NCI-H2171 (cell line): Measurements from ENCODE around the gene ATOSB.

Experiments
- DNase-seq: peaks from one replicate; lab custom pipeline; 2025; lab: John Stamatoyannopoulos, UW

Gene ATOSB

DNA sequence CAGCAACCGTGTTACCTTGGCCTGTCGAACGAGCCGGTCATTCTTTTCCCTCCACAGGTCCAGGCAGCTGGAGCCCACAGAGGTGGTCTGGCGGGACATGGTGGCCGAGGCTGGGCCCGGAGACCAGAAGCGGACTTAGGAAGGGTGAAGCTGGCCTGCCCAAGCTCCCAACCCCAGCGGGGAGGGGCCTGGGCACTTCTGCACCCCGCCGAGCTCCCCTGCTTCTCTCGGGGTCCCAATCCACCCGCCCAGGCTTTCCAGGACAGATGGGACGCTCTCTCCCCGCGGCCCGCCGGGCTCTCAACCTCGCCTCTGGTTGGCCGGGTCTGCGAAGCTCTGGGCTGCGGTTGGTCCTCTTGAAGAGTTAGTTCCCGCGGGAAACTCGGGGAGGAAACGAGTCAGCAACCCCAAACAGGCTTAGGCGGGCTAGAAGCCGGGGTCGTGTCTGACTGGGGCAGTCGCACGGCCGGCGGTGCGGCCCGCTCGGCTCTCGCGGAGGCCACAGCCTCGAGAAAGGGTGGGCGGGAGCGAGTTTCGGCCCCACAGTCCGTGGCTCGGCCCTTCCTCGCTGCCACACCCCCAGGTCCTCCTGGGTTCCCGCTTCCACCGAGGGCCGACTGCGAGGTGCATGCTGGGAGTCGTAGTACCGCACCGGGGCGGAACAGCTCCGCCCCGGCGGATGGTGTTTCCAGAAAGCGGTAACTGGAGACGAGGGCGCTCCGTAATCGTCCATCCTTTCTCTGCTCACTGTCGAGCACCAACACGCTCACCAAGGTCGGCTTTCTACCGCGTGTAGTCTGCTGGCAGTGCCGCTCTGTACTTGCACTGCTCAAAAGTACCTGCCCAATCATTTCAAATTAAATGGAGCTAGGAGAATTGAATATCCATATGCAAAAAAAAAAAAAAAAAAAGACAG, 36.0 kb downstream of the ATOSB start, which contains the start of gene FANCG:
Gene FANCG, minus strand, starts transcription at position 517 of the 916 bp plus-strand sequence. Its CDS starts 418 bp downstream, at position 99.
- DNase-seq = peak; percentile 74

DNA sequence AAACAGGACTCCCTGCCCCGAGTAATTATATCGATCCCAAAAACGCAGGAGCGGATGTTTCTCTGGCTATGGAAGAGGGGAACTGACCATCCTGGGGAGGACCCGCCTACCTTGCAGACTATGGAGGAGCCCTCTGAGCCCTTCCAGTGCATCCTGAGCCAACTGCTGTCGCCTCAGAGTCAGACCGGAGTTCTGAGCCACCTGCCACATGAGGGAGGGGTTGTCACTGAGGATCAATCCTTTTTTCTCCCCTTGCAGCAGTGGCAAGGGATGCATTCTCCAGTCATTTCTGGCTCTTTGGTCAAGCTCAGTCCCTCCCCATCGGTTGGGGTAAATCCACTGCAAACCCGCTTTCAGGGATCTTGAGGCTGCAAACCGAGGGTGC, 36.6 kb downstream of the ATOSB start:
- DNase-seq = peak; percentile 0

DNA sequence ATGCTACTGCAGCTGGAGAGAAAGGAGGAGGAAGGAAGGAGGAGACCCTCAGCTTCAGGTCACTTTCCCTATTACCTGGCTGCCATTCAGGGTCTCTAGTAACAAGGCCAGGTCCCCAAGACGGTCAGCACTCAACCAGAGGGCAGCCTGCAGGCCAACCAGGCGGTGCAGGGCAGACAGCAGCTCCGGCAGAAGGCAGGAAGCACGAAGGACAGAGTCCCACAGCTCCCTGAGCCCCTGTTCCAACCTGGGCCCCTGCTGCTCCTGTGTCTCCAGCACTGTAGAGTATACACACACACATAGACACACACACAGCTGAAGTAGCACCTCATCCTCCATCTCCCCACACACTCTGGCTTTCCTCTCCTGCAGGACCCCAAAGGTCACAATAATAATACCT, 37.6 kb downstream of the ATOSB start:
- DNase-seq = no peak

DNA sequence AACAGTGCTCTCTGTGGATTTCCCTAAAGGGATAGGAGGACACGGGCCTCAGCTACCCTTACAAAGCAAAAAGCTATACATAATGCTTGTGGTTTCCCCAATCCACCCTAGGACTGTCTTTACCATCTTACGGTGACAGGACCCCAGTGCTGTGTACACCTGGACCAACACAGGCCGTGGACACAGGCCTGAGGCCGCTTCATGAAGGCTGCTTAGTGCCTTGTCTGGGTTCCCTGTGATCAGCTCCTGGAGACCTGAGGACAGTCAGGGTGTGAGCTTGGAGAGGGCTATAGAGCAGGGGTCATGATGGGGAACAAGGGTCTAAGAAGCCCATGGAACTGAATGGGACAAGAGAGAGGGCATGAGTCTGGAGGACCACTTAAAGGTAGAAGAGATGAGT, 38.8 kb downstream of the ATOSB start:
- no peak for DNase-seq

DNA sequence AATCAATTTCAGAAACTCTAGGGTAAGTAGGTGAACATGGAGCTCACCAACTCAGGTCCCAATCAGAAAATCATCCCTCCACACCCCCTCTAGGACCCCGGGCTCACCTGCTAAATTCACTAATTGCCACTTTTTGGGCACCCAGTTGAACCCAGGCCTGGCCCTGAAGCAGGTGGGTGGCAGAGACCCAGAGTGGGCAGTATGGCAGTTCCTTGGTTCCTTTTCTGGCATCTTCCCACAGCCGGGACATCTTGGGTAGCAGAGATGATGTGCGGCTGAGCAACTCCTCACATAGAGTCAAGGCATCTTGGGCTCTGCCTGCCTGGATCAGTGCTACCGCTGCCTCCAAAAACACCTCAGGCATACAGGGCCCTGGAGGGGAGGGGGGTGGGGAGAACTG, 40.3 kb downstream of the ATOSB start:
- no peak for DNase-seq

DNA sequence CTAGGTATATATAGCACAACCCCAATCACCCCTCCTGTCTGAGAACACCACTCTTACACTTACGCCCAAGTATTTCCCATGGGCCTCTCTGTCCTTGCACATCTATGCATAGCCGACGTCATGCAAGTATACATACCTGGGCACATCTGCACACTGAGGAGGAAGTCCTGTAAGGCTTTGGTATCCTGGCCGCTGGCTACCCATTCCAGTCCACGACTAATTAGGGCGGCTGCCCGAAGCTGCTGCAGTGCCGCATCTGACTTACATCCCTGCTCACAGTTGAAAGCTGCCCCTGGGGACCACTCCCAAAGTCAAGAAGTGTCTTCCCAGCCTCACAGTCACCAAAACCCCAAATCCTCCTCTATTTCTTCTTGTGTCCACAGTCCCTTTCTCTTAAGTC, 40.9 kb downstream of the ATOSB start:
- DNase-seq = no peak

DNA sequence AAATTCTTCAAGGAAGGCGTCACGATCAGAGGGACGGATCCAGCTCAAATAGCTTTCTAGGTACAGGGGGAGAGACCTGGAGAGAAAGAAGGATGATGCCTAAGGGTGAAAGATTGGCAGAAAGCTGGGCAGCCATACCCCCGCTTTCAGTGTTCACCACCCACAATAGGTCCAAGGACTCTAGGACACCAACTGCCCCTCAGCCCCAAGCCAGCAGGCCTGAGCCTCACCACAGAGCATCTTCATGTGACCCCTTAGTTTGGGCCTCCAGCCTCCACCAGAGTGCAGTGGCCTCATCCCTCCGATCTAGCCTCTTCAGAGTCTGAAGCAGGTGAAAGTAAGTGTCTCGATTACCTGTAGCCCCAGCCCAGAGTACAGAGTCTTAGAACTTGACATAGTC, 41.5 kb downstream of the ATOSB start:
- DNase-seq = no peak

DNA sequence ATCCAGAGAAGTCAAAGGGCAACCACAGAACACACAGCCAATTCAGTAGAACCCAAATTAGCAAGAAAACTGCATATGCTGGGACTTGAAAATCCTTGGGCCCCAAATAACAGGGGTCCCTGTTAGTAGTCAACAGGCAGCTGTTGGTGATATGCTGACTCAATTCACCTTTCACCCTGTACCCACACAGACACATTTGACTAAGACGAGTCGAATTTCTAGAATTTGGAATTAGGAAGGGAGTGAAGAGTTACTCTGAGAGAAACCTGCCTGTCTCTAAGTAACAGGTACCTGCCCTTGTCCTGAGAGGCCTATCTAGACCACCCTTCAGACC, 42.4 kb downstream of the ATOSB start:
- no peak for DNase-seq

DNA sequence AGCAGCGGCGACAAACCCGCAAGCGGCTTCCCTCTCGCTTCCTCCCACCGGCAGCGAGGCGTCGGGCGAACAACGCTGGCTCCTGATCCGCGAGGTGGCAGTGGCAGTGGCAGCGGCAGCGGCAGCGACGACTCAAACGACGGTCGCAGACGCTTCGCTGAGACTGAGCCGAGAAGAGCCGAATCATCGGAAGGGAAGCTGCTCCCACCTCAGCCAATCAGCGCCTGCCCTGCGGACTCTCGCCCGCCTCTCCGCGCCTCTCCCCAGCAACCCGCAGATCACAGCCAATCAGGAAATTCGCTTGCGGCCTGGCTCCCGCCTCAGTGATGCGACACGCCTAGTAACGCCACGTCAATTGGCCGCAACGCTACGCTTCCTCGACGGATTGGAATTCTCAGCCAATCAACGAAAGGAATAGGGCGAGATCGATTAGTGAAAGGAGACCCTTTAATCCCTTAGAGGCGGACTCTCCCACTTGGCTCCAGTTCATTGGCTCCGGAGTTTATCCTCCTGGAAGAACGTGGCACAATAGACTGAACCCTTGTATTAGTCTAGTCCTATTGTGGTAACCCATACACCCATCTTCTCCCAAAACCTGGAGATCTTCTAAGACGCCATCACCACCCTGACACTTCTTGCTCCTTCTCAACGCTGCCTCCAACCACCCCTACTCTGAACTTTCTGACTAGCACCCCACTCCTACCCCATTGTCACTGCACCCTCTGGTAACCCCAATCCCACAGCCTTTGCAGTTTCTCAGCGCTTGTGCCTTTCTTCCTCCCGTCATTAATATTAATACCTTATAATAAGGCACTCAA, 43.0 kb downstream of the ATOSB start, which contains the start of gene VCP:
Gene VCP, minus strand, starts transcription at position 165 of the 818 bp plus-strand sequence. CDS start 272 bp downstream, outside the sequence.
- peak; percentile 86 for DNase-seq

DNA sequence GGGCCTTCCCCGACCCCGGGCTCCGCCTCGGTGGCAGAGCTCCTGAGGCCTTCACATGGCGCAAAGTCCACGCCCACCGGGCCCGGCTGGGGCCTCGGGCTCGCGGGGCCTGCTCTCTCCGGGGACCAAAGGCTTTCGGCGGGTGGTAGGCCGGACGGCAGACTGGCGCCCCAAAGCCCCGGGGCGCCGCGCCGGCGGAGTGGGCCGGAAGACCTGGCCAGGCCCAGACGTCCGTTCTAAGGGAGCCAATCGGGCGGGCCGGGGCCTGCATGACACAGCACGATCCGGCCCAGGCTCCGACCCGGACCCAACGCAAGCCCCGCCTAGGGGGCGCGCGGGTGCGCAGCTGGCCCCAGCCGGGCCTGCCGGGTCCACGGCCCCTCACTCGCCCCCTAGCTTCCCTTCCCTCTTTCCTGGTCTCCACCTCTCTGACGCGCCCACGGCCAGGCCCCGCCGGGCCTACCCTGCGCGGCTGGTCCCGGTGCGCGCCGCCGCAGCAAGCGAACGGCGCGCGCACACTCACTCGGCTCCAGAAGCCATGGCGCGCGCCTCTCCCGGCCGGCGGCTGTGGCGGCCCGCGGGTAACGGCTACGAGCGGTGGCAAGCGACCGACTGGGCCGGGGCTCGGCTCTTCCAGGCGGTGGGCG, 43.7 kb downstream of the ATOSB start:
- DNase-seq = peak; percentile 44

DNA sequence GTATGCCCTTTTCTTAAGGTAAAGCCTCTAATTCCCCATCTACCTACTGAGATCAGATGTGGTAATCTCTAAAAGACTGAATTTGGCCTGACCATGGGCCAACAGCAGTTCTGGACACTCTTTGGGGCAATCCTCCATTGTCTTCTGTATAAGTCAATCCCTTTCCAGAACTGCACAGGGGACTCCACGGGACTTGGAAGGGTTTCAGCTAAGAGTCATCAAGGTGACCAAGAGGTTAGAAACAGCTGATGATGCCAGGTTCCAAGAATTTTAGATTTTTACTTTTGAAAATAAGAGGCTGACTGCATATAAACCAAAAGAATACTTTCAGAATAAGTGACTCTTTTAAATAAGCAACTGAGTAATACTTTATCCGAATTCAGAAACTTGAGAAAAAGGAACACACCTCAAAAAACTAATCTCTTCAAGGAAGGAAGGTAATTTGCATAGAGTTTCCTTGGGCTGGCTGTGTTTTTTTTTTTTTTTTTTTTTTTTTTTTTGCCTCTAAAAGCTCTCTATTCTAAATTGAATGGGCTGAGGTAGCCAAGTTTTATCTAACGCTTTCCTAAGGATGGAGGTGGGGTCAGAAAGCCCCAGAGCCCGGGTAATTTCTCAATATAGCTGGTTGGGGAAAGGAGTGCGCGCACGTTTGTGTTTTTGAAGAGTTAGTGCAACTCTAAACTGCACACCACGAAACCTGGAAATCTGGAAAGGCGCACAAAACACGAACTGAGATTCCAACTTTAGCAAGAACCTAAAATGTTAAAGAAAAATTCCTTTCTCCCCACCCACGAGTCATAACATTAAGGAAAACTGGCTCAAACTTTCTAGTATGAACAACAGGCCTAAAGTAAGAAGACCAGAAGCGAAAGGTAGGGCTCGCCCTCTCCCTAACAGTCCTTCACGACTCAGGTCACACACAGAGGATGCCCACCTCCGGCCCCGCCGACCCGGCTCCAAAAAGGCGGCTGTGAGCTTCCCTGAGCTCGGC, 44.5 kb downstream of the ATOSB start:
- no peak for DNase-seq

DNA sequence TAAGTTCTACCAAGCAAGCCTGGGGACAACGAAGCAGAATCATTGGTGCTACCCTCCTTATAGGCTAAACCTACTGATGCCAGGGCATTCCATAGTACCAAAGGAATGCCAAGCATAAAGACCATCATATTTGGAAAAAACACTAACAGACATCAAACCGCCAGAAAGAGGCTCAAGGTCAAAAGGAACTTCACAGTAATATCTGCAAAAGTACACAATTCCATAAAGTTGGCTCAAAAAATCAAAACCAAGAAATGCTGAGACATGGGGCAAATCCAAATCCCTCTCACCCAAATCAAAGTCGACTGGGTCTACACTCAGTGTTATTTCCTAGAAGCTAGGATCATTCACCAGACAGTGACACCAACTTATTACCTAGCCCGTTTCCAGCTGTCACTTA, 46.6 kb downstream of the ATOSB start:
- DNase-seq = no peak

DNA sequence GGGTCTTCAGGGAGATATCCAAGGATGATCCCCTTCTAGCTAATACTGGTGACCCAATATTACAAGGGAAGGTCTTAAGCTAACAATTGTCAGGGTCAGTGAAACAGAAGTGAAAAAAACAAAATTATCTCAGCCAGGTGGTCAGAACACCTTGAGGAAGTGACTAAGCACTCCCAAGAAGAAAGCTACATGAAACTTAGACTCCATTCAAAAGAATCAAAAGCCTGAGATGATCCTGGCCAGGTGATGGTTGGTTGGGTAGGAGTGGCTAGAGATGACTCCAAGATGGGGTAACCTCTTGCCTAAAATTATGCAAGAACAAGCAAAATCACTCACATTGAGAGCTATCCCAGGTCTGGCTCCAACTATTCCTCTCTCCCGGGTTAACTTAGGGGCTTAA, 48.6 kb downstream of the ATOSB start:
- no peak for DNase-seq

DNA sequence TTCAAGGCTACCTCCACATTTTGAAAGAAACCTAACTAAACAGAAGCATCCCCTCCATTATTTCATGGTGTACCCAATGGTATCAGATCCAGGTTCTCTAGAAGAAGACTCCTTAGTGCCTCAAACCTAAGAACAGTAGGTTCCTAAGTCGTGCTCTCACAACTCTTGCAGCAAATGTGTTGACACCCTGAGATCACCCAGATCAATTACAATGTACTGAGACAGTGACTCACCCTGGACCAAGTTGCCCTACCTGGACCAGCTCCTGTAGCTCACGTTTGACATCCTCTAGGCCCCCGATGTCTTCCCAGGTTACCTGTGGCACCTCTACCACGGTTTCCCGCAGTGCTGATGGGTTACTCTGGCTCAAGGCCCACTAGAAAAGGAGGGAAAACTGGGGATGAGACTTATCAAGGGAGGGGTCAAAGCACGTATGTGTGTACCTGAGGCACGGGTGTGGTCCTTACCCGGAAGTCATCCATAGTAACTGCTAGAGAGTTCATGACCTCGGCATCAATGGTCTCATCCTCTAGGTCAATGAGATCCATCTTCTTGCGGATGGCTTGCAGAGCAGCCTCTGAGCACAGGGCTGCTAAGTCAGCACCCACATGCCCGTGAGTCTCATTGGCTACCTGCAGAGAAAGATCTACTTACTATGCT, 55.0 kb downstream of the ATOSB start:
- no peak for DNase-seq

DNA sequence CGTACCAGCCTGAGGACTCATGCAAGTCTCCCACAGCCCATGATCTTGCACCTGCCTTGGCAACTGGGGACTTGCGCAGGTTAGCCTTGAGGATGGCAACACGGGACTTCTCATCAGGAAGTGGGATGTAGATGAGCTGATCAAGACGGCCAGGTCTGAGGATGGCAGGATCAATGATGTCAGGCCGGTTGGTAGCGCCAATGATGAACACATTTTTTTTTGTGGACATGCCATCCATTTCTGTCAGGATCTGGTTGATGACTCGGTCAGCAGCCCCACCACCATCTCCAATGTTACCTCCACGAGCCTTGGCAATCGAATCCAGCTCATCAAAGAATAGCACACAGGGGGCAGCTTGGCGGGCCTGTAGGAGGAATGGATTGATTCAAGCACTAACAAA, 56.2 kb downstream of the ATOSB start:
- no peak for DNase-seq

DNA sequence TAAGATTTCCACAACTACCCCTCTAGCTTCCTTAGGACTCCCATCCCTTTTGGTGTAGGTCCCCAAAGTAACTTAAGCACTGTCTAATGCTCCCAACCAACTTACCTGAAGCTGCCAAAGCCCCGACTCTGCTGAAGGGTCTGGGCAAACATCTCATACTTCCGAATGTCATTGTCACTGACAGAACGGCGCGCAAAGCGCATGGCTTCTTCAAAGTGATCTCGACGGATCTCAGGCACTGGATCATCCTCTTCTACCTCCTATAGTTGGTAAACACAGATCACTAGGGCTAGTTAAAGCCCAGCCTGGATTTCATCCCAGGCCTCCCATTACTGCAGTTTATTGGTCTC, 58.4 kb downstream of the ATOSB start:
- DNase-seq = no peak

DNA sequence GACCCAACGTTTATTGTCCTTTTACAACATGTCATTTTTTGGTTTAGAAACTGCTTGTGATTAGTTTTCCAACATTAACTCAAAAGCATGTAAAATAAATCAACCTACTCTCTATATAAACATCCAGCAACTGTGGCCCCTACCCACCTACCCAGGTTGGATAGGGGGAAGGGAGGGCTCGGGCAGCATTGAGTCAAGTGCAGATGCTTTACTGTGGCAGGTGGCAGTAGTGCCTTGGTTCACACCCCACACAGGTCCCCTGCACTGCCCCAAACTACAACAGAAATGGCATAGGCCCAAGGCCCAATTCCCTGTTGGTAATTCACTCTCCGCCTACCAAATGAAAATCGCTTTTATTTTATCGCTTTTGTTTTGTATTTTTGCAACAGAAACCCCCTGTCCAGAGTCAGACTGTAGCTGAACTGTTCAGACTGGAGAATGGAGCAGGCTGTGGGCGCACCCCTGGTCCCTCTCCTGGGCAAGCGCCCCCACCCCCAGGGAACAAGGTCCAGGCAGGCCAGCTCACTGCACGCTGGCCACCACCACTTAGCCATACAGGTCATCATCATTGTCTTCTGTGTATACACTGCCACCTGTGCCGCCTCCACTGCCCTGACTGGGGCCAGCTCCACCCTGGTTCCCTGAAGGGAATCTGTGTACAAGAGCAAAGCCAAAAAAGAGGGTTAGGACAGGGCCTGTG, 58.9 kb downstream of the ATOSB start:
- no peak for DNase-seq

DNA sequence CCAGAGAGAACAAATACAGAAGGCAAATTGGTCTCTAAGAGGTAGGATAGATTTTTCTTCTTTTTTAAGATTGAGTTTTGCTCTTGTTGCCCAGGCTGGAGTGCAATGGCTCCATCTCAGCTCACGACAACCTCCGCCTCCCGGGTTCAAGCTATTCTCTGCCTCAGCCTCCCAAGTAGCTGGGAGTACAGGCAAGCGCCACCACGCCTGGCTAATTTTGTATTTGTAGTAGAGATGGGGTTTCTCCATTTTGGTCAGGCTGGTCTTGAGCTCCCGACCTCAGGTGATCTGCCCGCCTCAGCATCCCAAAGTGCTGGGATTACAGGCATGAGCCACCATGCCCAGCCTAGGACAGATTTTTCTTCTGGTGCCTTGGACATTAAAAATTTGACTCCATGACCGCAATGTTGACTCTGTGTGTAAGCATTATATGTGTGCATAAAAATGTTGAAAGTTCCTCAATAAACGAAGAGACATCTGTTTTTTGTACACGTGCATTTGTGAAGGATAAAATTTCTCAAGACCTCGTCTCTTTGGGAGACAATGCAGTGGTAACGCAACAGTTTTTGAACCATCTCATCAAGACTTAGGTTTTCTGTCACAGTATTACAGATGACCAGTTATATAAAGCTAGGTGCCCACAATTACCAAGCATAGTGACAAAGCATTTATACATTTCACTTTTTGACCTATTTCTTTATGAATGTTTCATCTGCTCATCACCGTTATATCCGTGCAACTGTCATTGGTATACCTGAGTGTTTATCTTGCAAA, 60.6 kb downstream of the ATOSB start:
- DNase-seq = no peak

DNA sequence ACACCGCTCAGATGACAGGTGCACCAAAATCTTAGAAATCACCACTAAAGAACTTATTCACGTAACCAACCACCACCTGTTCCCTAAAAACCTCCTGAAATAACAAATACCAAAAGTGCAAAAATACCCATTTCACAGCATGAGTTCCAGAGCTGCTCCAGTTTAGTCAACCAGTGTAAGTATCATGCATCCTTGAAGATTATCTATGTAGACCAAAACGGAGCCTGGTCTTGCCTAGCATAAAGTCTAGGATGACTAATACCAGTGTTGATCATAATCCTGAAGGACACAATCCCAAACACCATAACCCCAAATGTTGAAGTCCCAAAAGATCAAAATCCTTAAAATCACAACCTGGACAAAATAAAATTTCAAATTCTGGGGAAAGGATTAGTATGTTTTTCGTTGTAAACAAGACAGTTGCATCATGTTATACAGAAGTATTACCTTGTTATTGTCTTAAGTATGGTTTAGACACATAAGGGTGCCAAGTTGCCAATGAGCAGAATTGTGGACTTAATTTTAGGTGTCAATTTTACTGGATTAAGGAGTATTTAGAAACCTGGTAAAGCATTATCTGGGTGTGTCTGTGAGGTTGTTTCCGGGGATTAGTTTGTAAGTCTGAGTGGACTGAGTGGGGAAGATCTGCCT, 61.4 kb downstream of the ATOSB start:
- no peak for DNase-seq
